K562 (cell line): ENCODE results near the gene ITPR3. TPM values are rescaled to one million over a fixed set of nuclear protein-coding genes. Genes with fewer than 3 reads are reported as not detected.

Experiments
- ATAC-seq: fragments of 200-7000 bp; cut with Tn5 transposase; 3 replicates; pipeline ENCODE4 v1.9.1; 2020; ENCODE audit warnings: moderate library complexity
- BruUV-seq: library from RNA; stranded (reverse); fragments of 400-500 nt; replicated peaks from 2 replicates; lab custom pipeline; 2021; lab: Mats Ljungman, UMichigan
- CTCF ChIA-PET: fragments of 300-600 bp; formaldehyde crosslinking; extraction: SDS; loops from one replicate; lab custom pipeline; 2021; ENCODE audit warnings: low intra/inter-chr PET ratio; lab: Yijun Ruan, JAX
- POLR2A ChIA-PET: fragments of 300-600, 350-650 bp; sonication (Branson Sonifier 250); formaldehyde crosslinking; extraction: SDS; loops from one replicate; lab custom pipeline; 2021; ENCODE audit warnings: antibody characterized with exemption, inconsistent platforms; lab: Yijun Ruan, JAX
- DNase-seq, 4 experiments: peaks; one replicate each; pipeline versions ENCODE4 v3.0.0 to v3.0.0-alpha.2; 2011 to 2018; ENCODE audit warnings: low spot score in 3 of 4, mixed read lengths in 3 of 4; ENCODE audit errors: extremely low read depth in 1 of 4
- FAIRE-seq: peaks from 2 replicates; lab custom pipeline; 2011; peaks lifted over from hg19 to GRCh38; lab: Jason Lieb, UNC
- H2AFZ ChIP-seq: 2 replicates; pipeline ENCODE4 v1.6.0; 2011; ENCODE audit warnings: low read depth, low read length, control low read depth, inconsistent platforms
- H3K27ac ChIP-seq: fragments of 200-600 bp; 3 replicates; pipeline ENCODE4 v1.8.0; 2011; ENCODE audit warnings: low read depth, mild to moderate bottlenecking, control low read depth, inconsistent platforms, low read length, moderate library complexity, mixed read lengths; ENCODE audit errors: extremely low read depth
- H3K27me3 ChIP-seq, 2 experiments: fragments of 300-600 bp in 1 of 2; 2 replicates in 1 of 2; 3 replicates in 1 of 2; pipeline versions ENCODE4 v1.6.0 to v1.8.0; 2011; ENCODE audit warnings: inconsistent platforms in 2 of 2, low read length in 2 of 2, mild to moderate bottlenecking in 1 of 2, mixed read lengths in 1 of 2, moderate library complexity in 1 of 2; ENCODE audit not compliant: control insufficient read depth in 2 of 2, insufficient read depth in 2 of 2
- H3K36me3 ChIP-seq: fragments of 300-600 bp; 3 replicates; pipeline ENCODE4 v1.8.0; 2011; ENCODE audit warnings: mild to moderate bottlenecking, low read length, inconsistent platforms; ENCODE audit not compliant: control insufficient read depth, insufficient read depth
- H3K4me1 ChIP-seq, 2 experiments: fragments of 200-600 bp in 1 of 2; replicated peaks in 1 of 2; 2 replicates in 1 of 2; 3 replicates in 1 of 2; pipeline versions ENCODE4 v1.5.1 to v1.8.0; 2011; ENCODE audit warnings: inconsistent platforms in 2 of 2, low read length in 2 of 2, mild to moderate bottlenecking in 1 of 2, mixed read lengths in 1 of 2, moderate library complexity in 1 of 2; ENCODE audit not compliant: control insufficient read depth in 2 of 2, insufficient read depth in 2 of 2
- H3K4me2 ChIP-seq: 2 replicates; pipeline ENCODE4 v1.6.1; 2011; ENCODE audit warnings: low read length, control low read depth, inconsistent platforms, mixed read lengths; ENCODE audit not compliant: insufficient read depth
- H3K4me3 ChIP-seq: fragments of 200-600 bp; sonication (generic), shearing (Covaris generic); 2 replicates; pipeline ENCODE4 v1.5.1; 2016; ENCODE audit warnings: control low read depth, inconsistent platforms
- H3K79me2 ChIP-seq: fragments of 200-600 bp; 3 replicates; pipeline ENCODE4 v1.8.0; 2011; ENCODE audit warnings: low read length, inconsistent platforms; ENCODE audit not compliant: control insufficient read depth, insufficient read depth
- H3K9ac ChIP-seq, 2 experiments: 2 replicates each; pipeline versions ENCODE4 v1.6.0 to v1.6.1; 2011; ENCODE audit warnings: low read depth in 2 of 2, low read length in 2 of 2, control low read depth in 1 of 2, inconsistent platforms in 1 of 2, mild to moderate bottlenecking in 1 of 2, mixed read lengths in 1 of 2; ENCODE audit not compliant: insufficient read depth in 1 of 2
- H3K9me1 ChIP-seq: one replicate; pipeline ENCODE4 v1.6.0; 2011; ENCODE audit warnings: inconsistent platforms, mild to moderate bottlenecking, low read length, moderate library complexity; ENCODE audit not compliant: control insufficient read depth, insufficient read depth
- H3K9me3 ChIP-seq: replicated peaks from 2 replicates; pipeline ENCODE4 v1.5.1; 2011; ENCODE audit warnings: low read depth, low read length, inconsistent platforms; ENCODE audit not compliant: control insufficient read depth, insufficient read depth
- H4K20me1 ChIP-seq: replicated peaks from 2 replicates; pipeline ENCODE4 v1.6.1; 2011; ENCODE audit warnings: low read length, inconsistent platforms, mixed read lengths; ENCODE audit not compliant: control insufficient read depth, insufficient read depth
- COPS2 ChIP-seq: fragments of 450-650 bp; conservative IDR thresholded peaks from 2 replicates; pipeline ENCODE4 v1.6.1; 2016; ENCODE audit warnings: mild to moderate bottlenecking, moderate library complexity
- E2F8 ChIP-seq: fragments of 450-650 bp; IDR thresholded peaks from 2 replicates; pipeline ENCODE4 v1.7.1; 2018; ENCODE audit warnings: mild to moderate bottlenecking, low read depth; ENCODE audit not compliant: partially characterized antibody
- EP400 ChIP-seq: fragments of 450-650 bp; IDR thresholded peaks from 2 replicates; pipeline ENCODE4 v1.6.1; 2017; ENCODE audit warnings: antibody characterized with exemption, mild to moderate bottlenecking, moderate library complexity
- GTF3C2 ChIP-seq: IDR thresholded peaks from 3 replicates; pipeline ENCODE4 v1.6.1; 2011; ENCODE audit warnings: borderline replicate concordance, mild to moderate bottlenecking, moderate library complexity; ENCODE audit not compliant: insufficient read length; ENCODE audit errors: extremely low read depth
- MCM3 ChIP-seq: fragments of 450-650 bp; IDR thresholded peaks from 2 replicates; pipeline ENCODE4 v1.6.1; 2016
- MTF1 ChIP-seq: fragments of 250-450 bp; sonication (Bioruptor Pico); IDR thresholded peaks from 2 replicates; pipeline ENCODE4 v1.9.0; 2021; ENCODE audit warnings: moderate library complexity, mild to moderate bottlenecking, inconsistent platforms, borderline replicate concordance
- POLR2G ChIP-seq: fragments of 200-400 bp; formaldehyde crosslinking; IDR thresholded peaks from 2 replicates; pipeline ENCODE4 v1.6.1; 2017; ENCODE audit warnings: low read depth, mild to moderate bottlenecking, antibody characterized with exemption, low read length, moderate library complexity
- ZNF121 ChIP-seq: sonication (generic); formaldehyde crosslinking; conservative IDR thresholded peaks from 2 replicates; pipeline ENCODE4 v1.8.0; 2022; ENCODE audit warnings: missing genetic modification reagents
- ZNF518B ChIP-seq: fragments of 250-450 bp; sonication (Bioruptor Pico); IDR thresholded peaks from 2 replicates; pipeline ENCODE4 v1.5.0; 2021; ENCODE audit warnings: mild to moderate bottlenecking, moderate library complexity
- WGBS: fragments of 100-300 bp; shearing (Covaris generic); methylation state at CpG from one replicate; pipeline ENCODE4 v1.1.6; 2016; ENCODE audit warnings: low coverage, mixed read lengths; ENCODE audit not compliant: insufficient coverage; ENCODE audit errors: missing lambda C conversion rate; 5-methylcytosine and 5-hydroxymethylcytosine counted together
- in situ Hi-C: fragments of 300-500 bp; cut with MboI; formaldehyde crosslinking; loops from 4 replicates; pipeline ENCODE4 v1.15.0; 2018; ENCODE audit warnings: inconsistent platforms, mixed read lengths
- intact Hi-C: fragments of 100-400 bp; cut with micrococcal nuclease; formaldehyde crosslinking; loops from 2 replicates; pipeline ENCODE4 v1.14.2; 2022
- polyA plus RNA-seq, 8 experiments: library from polyadenylated mRNA; depleted of rRNA in 4 of 8; stranded (reverse) in 5 of 8; unstranded in 3 of 8; fragments of >200 nt; fragmentation: Nextera tagmentation in 2 of 8; fragmentation: Illumina TruSeq in 1 of 8; extraction: Ambion mirVana in 2 of 8; extraction: Trizol in 1 of 8; gene quantifications; 2 replicates each; pipeline versions ENCODE4 v1.2.1 to v1.2.3, GENCODE V29; 2011 to 2014; ENCODE audit warnings: inconsistent platforms in 1 of 8, missing spikeins in 1 of 8
- total RNA-seq, 7 experiments: library from RNA; depleted of rRNA in 6 of 7; stranded (reverse); fragments of >200 nt in 6 of 7; fragmentation: Illumina TruSeq in 2 of 7; extraction: Trizol in 2 of 7; gene quantifications; 2 replicates each; pipeline versions ENCODE4 v1.2.1 to v1.2.3, GENCODE V29; 2011 to 2021; ENCODE audit warnings: low replicate concordance in 1 of 7

ITPR3 gene
- total and polyA plus RNA-seq, 9 of the 15 experiments (the other 6 are each of a cell fraction or from before 2014, with no cell fraction given): 0.39 to 35.7 (median 13.2) TPM

- TF ChIP-seq ZNF518B (no peak), ZNF121 (CRISPR knock-in tag) (no peak), COPS2 (no peak)
Observed at GRCh38 chr6:33616113-33616512, 5.0 kb upstream of the ITPR3 start (continued).

- WGBS: 3% methylated on average over 2 of the region's 4 CpGs
- Histone ChIP-seq H3K27me3 (peaks cover 0 to 12% of the 10 kb centered on the region in 2 experiments; a peak in 2 of 5 replicates), H3K27ac (no peak overlapping the region), H3K9ac (no peak overlapping the region), H4K20me1 (no peaks in the 10 kb centered on the region), H3K79me2 (peaks cover 7% of the 10 kb centered on the region), H2AFZ (no peak overlapping the region), H3K4me3 (no peak overlapping the region), H3K4me2 (no peak overlapping the region), H3K4me1 (peaks cover 11 to 24% of the 10 kb centered on the region in 2 experiments), H3K36me3 (no peaks in the 10 kb centered on the region), H3K9me3 (no peaks in the 10 kb centered on the region), H3K9me1 (no peaks in the 10 kb centered on the region)
- peak in 1 of 4 experiments; percentile 14 for DNase-seq
- ChIA-PET POLR2A (no interaction called here), CTCF (no interaction called here)
- no peak for FAIRE-seq
- BruUV-seq: no TSS peak
- ATAC-seq: no peak
- in situ Hi-C loops: no loop called here
- intact Hi-C loops: no loop called here
- TF ChIP-seq MTF1 (no peak), EP400 (no peak), POLR2G (no peak), MCM3 (no peak), GTF3C2 (no peak), E2F8 (no peak)
Observed at GRCh38 chr6:33616913-33617312, 4.2 kb upstream of the ITPR3 start.
